ENCODE results near the gene LEMD2.

Gene LEMD2

DNA sequence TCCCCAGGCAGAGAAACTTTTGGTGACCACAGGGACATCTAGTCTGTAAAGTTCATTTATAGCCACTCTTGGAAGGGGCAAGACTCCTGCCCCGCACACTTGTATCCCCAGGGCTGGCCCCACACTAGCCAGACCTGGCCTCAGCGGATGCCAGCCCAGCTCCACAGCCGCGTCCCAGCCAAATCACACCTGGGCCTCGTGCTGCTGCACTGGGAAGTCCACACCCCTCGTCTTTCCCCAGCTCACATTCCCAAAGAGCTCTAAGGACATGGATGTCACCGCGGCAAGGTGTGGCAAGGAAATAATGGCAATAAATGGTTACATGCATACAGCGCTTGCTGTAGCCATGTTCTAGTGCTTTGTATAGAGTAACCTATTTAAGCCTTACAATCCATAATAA is 50.8 kb downstream of the LEMD2 start:
- no peak for DNase-seq (ENCODE audit: low read depth in 2 of 2)

DNA sequence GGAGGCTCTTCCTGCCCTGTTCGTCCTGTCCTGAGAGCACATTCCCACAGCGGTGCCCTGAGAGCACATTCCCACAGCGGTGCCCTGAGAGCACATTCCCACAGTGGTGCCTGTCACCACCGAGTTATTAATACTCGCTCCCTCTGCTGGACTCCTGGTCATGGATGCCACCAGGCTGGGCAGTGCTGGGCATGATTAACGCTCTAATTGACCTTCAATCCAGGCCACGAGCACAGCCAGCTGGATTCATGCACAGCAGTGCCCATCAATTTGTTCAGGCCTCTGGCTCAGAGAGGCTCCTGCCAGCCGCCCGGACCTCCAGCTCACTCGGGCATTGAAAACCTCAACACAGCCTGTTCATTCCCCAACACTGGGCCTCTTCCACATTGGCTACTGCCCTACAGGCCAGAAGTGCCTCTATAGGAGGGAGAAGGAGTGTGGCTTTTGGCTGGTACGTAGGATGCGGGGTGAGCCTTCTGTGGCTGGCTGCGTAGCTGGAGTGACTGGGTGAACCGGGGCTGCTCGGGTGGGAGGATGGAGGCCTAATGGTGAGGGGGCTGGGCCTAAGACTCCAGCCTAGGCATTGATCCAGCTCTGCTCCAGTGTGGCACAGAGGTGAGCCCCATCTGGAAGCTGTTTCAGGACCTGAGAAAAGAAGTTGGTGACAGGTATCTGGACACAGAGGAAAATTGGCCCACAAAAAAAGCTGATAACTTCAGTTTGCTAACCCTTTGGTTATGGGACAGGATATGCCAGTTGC is 51.5 kb downstream of the LEMD2 start:
- DNase-seq (ENCODE audit: low read depth in 2 of 2), result no peak

DNA sequence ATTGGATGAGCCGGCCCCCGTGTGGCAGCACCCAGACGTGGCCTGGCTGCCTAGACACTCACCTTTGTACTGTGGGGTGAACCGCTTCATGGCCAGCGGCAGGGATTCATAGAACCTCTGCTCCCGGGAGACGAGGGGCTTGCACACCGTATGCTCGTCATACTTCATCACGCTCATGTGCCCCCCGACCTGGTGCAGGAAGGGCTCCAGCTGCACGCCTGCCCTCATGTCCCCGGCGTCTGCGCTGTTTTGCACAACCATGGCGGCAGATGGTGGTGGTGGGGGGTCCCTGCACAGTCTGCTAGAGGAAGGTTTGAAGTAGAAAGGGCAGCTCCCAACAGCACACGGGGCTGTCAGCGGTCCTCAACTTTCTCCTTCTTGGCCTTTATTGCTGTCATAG is 53.7 kb downstream of the LEMD2 start:
- no peak for DNase-seq (ENCODE audit: low read depth in 2 of 2)

DNA sequence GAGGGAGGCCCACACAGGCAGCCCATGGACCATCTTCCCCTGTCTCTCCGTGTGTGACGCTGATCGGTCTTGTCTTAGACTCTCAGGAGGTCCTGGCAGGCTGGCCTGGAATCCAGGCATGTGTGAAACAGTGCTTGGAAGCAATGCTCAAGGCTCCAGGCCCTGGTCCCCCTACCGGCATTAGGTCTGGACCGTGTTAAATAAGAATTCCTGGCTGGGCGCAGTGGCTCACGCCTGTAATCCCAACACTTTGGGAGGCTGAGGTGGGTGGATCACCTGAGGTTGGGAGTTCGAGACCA is 55.3 kb downstream of the LEMD2 start:
- DNase-seq (ENCODE audit: low read depth in 2 of 2), result no peak

DNA sequence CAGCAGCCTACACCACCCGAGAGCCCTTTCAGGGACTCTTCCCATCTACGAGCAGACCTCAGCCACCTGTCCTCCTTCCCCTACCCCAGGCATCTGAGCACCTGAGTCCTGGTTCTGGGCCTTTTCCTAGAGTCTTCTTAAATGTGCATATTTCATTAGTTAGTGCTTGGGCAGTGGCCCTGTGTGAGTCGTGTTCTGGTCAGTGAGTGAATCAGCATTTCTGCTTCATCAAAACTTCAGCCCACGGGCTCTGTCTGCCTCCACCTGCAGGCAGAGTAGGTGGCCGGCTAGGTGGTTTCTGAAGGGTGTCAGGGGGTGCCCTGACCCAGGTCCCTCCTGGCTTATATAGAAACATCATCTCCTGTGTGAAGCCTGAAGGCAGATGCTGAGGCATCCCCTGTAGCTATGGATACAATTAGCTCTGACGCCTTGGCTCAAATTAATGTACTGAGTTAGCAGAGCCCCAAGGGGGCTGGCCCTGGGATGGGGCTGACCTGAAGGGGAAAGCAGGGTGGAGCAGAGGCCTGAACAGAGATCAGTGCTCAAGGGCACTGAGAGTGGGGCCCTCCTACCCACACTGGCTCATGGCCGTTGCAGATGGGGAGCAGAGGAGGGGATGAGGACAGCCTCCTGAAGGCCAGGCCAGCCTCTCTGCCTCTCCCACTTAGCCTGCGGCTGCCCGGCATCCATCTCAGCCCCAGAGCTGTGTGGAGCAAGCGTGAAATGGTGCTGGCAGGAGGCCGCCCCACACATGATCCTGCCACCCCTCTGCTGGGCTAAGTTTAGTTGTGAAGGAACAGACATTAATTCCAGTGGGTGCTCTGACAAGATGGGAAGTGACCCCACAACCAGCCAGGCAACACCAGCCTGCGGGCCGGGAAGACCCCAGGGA is 55.9 kb downstream of the LEMD2 start:
- DNase-seq (ENCODE audit: low read depth in 2 of 2), result no peak

DNA sequence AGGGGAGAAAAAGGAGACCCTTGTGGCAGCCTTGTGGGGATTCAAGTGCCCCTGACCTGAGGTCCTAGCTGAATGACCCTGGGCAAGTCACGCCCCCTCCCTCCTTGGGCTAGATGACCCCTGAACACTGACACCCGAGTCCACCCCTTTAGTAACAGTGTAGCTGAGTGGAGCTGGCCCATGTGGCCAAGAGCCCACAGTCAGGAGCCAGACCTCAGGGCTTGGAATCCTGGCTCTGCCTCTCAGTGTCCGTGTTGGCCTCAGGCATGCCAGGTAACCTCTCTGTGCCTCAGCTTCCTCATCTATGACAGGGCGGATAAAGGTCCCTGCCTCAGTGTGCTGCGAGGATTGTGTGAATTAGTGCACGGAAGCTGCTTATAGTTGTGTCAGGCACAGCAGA is 56.5 kb downstream of the LEMD2 start:
- DNase-seq (ENCODE audit: low read depth in 2 of 2), result no peak

DNA sequence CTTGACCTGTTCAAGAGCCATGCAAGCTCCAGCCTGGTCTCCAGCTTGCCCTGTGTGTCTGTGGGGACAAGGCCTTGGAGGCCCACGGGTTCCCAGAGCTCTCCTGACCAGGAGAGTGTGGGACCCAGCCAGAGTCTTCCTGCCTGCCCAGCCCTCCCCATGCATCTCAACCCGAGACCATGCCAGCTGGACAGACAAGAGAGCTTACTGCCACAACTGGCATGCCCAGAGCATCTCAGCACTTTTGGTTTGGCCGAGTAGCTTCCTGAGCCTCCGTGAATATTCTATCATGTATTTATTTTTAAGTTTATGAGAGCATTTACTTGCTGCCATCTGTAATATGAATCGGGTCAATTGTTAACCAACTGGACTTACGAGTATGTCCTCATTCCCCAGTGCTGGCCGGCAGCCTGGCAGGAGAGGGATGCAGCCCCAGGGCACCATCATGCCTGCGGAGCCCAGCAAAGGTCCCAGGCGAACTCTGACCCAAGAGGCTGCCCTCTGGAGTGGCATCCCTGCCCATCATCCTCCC is 57.1 kb downstream of the LEMD2 start:
- no peak for DNase-seq (ENCODE audit: low read depth in 2 of 2)

DNA sequence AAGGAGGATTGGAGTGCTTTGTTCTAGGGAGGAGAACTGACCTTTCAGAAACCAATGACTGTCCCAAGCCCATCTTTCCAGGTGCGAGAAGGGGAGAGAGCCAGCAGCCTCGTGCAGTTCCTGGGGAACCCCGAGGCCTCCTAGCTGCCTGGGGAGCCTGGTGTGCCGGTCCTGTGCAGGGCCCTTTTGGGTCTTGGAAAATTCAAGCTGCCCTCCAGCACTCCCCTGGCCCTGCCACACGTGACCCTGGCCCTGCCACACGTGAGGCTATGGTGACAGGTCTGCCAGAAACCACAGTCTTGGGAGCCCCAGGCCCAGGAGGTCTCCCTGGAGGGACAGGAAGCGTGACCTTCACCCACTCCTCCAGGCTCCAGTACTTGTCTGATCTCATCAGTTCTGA is 57.9 kb downstream of the LEMD2 start:
- no peak for DNase-seq (ENCODE audit: low read depth in 2 of 2)

DNA sequence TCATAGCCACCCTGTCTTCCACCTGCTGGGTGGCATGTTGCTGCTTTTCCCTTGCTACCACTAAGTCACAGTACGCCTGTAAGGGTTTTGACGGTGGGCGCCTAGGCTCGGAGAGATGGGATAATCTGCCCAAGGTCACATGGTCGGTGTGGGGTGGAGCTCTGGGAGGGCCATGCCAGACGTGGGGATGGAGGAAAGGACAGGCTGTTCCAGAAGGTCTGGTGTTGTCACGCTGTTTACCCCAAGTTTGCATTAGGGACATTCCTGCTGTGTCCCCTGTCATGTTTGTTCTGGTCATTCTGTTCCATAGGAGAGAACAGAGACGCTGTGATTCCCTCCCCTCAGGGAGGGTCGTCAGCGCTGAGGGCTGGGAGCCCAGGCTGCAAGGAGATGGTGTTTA is 58.3 kb downstream of the LEMD2 start:
- no peak for DNase-seq (ENCODE audit: low read depth in 2 of 2)

DNA sequence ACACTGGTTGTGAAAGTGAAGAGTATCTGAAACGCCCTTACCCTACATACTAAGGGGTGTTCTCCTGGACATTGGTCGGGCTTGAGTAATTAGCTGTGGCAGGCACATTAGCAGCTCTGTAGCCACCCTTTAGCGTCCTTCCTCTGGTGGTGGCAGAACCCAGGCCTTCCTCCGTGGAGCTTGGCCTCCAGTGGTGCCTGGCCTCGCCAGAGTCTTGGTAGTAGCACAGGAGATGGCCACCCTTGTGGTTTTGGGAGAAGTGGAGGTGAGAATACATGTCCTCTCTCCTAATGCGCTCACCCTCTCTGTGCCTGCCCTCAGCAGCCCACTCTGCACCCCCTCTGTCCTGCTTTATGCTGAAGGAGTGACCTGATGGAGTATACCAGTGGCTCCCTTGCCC is 59.9 kb downstream of the LEMD2 start:
- no peak for DNase-seq (ENCODE audit: low read depth in 2 of 2)

DNA sequence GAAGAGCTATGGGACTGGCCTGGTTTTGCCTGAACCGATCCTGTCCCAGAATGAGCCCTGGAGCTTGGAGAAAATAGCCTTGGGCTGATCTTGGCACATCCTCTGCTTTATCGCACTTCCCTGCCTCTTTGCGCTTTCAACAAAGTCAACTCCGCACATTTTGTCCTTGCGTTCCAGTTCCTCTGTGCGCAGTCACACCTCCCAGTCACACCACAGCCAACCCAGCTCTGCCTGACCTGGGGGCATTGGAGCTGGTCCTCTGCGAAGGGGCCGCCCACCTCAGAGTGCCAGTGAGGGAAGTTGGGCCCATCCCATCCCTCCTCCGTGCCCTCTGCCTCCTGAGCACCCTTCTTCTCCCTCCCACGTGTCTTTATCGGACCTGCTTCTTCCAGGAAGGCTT is 60.5 kb downstream of the LEMD2 start:
- no peak for DNase-seq (ENCODE audit: low read depth in 2 of 2)

DNA sequence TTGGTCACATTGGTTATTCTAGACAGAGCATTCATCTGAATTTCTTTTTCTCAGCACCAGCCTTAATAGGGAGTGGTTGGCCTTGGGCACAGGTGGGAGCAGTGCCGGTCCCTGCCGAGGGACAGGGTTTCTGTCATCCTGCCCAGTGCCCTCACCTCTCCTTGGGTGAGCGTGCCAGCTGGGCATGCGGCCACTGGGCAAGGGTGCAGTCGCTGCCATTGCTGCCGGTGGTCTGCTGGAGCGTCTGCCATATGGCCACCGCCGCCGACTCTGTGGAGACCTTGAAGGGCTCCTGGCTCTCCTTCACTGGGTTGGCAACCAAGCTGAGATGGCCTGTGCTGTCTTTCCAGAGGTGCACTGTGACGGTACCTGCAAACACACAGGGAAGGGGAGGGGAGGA is 61.0 kb downstream of the LEMD2 start:
- no peak for DNase-seq (ENCODE audit: low read depth in 2 of 2)

DNA sequence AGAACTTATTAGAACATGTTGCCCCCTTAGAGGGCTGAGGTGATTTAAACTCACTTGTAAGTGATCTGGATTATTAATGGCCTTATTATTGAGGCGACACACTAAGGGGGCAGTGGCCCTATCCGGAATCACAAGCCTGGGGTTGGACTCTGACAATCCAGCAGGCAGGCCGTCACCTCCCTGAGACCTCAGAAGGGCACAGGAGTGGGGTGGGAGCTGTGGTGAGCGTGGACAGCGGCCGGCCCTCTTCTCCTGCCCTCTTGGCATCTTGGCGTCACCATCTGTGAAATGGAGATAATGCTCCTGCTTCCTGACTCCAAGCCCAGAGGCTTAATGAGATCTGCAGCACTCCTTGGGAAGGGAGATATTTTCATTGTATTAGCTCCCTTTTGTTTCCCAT is 61.8 kb downstream of the LEMD2 start:
- no peak for DNase-seq (ENCODE audit: low read depth in 2 of 2)

DNA sequence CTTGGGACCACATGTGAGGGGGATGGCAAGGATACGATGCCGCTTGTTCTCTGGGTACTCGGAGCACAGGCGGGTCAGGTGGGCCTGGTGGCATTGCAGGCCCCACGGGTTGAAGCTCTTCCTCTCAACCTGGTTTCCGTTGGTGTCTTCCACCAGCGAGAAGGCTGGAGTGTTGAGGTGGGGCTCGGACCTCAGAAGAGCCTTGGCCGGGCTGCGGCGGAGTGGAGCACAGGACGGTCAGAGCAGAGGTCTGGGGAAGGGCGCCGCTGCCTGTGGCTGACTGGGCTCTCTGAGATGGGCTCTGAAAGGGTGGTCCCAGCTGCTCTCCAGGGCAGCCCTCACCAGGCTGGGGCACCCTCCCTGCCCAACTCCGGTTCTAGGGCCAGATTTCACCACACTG is 62.2 kb downstream of the LEMD2 start:
- no peak for DNase-seq (ENCODE audit: low read depth in 2 of 2)

DNA sequence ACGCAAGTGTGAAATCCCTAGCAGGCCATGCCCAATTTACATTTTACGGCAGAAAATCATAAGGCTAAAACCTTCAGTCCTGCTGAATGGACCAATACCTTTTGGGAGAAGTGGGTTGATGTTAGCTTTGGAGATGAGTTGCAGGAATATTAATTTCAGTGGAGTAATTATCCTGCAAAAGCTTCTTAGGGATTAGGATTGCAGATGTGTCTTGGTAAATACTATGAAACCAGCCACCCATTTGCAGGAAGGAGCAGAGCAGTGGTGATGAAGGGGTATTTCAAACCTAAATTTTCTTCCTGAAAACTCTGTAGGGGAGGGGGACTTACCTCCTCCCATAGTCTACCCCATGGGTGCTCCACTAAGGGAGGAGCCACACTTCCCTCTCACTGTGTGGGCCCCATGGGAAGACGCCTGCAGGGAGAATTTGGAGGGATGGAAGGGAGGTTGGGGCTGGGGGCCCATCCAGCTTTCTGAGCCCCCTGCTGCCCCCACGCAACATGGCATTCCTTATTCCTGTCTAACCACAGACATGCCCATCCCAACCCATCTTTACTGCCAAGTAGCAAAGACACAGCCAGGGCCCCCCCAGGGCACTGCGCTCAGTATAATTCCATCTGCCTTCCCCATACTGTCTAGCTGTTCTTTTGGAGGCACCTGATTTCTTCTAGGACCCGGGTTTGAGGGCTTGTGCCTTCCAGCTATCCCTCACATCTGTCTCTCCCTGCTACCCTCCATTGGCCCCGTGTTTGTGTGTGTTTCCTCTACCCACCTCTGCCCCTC is 62.8 kb downstream of the LEMD2 start:
- no peak for DNase-seq (ENCODE audit: low read depth in 2 of 2)

DNA sequence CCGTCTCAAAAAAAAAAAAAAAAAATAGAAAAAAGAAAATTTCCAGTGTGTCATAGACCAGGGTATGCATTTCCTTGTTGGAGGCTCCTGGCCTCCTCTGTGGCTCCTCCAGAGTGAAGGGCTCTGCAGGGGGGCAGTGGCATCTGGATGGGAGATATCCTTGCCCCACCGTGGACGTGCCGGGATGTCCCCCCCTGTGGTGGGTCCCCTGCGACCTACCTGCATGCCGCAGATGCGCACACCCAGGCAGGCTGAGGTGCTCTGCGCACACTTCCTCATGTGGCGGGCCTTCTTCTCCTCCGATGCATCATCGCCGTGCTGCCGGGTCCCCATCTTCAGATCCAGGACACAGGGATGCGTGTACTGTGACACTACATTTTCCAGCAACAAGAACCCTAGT is 63.7 kb downstream of the LEMD2 start:
- DNase-seq (ENCODE audit: low read depth in 2 of 2), result no peak

DNA sequence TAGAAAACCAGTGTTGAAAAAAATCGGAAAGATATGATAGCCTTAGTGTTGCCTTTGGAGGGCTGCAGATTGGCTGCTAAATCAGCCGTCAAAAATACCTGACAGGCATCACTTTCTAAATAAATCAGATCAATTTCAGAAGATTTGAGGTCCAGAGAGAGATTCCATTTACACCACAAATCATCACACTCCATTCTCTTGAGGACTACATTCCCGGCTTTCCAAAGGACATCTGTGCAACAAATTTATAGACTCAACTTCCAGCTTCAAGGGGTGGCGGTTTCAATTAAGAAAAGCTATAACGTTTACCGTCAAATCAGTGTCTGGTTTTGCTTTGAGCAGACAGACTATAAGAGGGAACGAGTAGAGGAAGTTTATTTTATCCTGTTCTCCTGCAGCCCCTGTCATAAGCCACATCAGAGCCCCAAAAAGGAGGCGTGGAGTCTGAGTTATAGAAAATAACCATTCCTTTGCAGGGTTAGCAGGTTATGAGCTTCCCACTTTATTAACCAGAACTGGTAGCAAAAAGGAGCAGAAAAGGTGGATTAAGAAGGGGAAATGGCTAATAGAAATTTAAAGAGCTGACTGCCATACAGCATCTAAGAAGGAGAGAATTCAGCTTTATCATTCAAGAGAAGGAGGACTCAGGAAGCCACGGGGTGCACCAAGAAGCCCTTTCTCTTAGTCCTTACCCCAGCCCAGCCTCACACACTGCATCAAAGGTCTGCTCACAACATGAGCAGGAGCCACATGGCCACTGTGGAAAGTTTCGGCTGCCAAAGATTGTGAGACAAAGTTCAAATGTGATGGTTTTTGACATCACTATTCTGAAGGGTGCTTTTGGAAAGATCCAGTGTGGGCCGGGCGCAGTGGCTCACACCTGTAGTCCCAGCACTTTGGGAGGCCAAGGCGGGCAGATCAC is 64.6 kb downstream of the LEMD2 start:
- DNase-seq (ENCODE audit: low read depth in 2 of 2), result no peak

DNA sequence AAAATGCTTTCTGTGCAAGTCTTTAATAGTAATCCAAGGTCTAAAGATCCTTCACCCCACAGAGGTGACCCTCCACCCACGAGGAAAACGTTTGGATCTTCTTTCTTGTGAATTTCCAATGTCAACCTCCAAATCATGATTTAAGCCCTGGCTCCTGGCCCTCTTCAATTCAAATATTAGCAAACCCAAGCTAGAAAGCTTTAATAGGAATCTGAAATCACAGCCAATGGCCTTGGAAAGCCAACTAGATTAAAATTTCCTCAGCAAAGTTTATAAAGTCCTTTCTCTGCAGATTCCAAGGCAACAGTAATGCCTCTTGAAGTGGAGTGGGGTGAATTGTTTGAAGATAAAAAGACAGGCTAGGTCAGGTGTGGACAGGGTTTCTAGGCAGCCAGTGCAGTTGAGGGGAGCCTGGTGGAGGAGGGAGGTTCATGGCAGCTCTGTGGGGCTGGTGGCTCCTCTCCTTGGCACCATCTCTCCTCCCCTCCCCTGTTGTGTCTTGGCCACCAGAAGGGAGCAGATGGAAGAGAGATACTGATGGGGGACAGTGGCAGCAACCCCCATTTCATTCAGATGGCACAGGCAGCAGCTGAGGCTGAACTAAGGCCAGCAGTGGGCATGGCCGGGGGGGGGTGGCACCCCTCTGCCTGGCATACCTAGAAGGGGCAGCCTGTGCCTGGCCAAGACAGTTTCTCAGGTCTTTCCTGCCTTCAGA is 65.4 kb downstream of the LEMD2 start:
- DNase-seq (ENCODE audit: low read depth in 2 of 2), result no peak

DNA sequence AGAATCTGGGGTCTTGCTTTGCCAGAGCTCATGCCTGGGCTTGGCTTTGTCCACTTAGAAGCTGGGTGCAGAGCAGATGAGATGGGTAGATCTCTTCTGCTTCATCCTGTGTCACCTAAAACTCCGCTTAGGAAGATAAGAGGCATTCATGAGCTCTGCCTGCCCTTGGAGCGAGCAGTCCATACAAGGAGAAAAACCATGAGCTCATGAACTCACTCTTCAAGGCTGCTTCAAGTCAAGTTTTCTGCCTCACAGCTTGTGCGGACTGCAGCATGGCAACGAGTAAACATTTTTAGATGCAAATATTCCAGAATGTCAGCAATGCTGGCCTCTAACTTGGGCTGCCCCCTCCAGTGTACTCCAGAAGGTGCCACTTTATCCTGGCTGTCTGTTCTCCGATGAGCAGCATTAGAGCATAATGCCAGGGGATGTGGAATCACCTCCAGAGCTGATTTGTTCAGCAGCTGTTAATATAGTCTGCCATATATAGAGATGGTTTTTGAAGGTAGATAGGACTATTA is 66.8 kb downstream of the LEMD2 start:
- no peak for DNase-seq (ENCODE audit: low read depth in 2 of 2)

DNA sequence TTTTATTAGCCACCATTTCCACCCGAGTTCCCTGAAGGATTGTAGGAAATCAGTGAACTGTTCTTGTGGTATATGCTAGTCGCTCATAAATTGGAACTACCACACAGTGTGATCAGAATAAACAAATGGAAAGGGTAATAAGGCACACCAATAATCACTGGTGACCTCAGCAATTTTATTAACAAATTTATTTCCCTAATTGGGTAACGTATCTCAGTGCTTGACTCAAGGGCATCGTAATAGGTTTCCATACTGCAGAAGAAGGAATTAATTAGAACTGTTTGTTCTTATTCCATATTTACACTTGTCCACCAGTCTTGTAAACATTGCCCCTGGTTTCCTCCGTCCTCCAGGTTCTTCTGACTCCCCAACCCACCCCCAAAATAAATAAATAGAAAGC is 67.4 kb downstream of the LEMD2 start:
- DNase-seq (ENCODE audit: low read depth in 2 of 2), result no peak

Measured in stimulated activated CD4-positive, alpha-beta T cell treated with anti-CD3 and anti-CD28 coated beads, Interleukin-12 subunit alpha, Interleukin-12 subunit beta, amount 100 ng/mL, for 24 hours (primary cell).